HG03575 (cell line): Measurements from ENCODE around the gene CRBN.
A peak's percentile ranks its signal among the peaks of the same experiment; 100 is the strongest.

Source experiments
- ATAC-seq: cut with Tn5 transposase; IDR thresholded peaks from one replicate; pipeline ENCODE4 v1.9.1; 2021; ENCODE audit not compliant: unreplicated experiment, insufficient number of reproducible peaks, low FRiP score; ENCODE audit errors: extremely low read depth

Gene CRBN

DNA sequence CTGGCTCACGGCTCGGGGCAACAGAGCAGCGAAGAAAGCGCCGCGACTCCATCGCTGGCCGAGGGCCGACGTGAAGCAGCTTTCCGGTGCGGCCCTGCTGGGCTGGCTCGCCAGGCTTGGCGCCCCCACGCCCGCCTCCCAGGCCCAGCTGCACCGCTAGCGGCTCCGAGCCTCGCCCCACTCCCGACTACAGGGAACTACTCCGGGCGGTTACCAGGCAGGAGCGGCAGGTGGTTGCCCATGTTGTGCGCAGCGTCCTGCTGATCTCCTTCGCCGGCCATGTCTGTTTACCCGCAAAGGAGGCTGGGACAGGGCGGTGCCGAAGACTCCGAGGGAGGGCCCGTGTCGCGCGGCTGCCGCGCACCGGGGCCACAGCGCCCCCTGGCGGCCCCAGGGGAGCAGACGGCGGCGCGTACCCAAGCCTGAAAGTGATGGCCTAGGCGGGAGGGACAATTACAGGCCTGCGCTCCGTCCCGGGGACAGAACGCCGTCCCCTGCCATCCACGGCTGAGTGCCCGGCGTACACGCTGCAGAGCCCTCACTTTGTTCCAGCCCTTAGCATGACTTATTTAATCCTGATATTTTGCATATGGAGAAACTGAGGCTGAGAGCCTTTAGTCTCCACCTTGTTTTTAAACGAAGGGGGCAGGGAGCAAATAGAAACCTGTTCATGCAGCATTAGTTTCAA is at the start of gene CRBN:
Gene CRBN, minus strand, starts transcription at position 285 of the 688 bp plus-strand sequence. Its CDS starts 4 bp downstream, at position 281.
- ATAC-seq, result peak; percentile 94

DNA sequence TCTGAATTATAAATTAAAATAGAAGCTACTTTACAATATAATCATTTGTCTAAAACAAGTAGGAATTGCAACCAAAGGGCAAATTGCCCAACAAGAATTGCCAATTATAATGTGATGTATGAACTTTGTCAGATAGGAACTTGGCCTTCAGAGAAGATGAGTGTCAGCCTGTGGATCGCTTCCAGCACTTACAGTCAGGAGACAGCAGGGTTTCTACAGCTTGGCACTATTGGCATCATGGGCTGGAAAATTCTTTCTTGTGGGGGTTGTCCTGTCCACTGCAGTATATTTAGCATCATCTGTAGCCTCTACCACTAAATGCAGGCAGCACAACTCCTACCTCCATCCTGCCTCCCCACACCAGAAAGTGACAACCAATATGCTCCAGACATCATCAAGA is 48.1 kb upstream of the CRBN start:
- ATAC-seq, result no peak

DNA sequence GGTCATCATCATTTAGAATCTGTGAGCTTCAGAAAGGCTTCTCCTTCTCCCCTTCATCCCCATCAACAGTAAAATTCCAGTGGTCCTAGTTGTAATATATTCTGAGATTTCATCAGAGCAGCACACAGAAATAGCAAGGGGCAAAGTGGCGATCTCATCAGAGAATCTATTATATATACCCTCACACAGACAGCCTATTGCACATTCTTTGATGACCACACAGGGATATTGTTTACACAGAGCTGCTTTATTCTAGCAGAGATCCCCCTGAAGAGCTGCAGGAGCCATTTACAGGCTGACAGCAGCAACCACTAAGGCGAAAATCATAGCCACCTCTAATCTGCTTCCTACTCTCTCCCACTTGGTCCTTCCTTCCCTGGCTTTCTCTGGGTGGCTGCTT is 42.0 kb upstream of the CRBN start:
- ATAC-seq, result no peak

DNA sequence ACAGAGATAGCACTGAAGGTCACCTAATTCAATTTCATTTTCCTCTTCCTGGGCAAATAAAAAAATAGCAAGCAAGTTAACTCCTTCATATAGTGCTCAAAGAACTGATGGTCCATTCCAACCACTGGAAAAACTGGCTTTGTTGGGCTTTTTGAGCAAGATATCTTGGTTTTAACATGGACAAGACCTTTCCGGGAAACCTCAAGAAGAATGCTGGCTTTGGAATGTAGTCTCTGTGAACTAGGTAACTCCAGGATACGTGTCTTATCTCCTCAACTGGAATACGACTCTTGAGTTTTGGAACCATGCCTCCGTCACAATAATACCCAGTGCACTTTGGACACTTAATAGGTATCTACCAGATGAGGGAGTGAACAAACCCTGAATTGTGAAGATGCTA is 36.9 kb upstream of the CRBN start:
- no peak for ATAC-seq

DNA sequence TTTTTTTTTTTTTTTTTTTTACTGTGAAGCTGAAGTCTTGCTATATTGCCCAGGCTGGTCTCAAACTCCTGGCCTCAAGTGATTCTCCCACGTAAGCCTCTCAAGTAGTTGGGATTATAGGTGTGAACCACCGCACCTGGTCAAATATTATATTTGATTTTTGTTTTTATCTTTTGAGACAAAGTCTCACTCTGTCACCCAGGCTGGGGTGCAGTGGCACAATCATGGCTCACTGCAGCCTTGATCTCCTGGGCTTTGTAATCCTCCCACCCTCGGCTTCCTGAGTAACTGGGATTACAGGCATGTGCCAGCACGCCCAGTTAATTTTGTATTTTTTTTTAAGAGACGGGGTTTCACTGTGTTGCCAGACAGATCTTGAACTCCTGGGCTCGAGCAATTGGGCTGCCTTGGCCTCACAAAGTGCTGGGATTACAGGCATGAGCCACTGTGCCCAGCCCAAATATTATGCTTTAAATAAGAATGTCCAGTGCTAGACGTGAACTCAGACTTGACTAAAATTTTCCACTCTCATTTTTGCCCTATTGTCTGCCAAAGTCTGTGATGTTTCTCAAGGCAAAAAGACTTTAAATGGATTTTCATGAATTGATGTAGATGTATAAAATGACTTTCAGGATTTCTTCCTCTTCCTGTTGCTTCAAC is 33.4 kb upstream of the CRBN start:
- no peak for ATAC-seq

DNA sequence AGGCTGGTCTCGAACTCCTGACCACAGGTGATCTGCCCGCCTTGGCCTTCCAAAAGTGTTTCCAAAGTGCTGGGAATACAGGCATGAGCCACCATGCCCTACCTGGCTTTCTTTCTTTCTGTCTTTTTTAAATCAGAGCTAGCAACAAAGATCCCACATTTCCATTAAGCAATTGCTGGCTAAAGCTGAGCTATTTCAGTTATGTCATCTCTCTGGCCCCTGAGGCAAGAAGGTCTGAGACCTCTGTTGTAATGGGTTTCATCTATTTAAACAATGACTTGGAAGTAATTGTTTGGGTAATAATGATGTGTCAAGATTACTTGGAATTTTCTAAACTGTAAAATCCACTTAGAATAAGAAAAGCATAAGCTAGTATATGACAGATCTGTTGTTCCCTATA is 30.2 kb upstream of the CRBN start:
- no peak for ATAC-seq

DNA sequence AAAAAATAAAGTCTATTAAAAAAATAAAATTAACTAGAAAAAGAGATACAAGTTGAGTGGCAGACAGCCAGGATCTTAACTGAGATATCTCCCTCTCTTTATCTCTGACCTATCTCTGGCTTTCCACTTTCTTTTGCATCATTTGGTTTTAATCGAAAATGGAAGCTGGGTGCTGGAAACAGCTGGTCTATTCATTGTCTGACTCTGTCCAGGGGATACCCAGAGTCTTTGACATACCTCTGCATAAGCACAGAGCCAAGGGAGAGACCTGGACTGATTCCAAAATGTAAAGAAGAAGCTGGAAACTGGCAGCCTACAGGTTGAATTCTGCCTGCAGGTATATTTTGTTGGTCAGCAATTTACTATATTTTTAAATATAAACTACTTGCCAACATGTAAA is 29.6 kb upstream of the CRBN start:
- ATAC-seq, result no peak

DNA sequence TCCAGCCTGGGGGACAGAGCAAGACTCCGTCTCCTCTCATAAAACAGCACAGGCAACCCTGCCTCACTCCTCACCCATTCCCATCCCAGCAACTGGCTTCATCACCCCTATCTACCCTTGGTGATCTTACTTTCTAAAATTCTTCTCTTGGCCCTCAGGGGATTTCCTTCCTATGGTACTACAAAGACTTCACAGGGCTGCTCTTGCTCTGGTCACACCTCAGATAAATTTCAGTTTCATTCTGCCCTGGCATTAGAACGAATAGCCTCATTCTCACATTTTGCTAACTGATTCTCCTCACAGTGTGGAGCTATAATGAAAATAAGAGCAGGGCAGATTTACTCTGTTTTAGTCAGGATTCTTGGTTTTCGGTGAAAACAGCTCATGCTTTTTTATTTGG is 22.1 kb upstream of the CRBN start:
- ATAC-seq, result peak; percentile 90

DNA sequence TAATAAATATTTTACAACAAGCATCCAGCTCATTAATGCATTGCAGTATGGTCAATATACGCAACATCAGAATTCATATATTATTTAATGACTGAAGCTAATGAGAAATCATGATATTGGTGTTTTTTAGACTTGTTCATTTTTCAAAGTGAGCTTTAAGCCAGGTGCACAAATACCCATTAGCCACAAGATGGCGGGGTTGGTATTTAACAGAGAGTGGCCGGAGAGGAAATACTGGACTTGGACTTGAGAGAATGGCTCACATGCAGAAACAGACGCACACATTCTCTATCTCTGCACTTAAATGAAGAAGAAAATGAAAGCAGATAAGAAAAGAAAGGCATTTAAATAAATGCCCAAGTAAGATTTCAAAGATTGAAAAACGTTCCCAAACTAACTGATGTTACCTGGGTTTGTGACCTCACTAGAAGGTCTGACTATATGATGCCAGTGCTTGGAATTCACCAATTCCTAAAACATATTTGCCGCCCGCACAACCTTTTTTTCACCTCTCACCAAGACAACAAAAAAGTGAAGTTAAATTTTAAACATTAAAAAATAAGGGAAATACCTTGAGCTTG is 21.2 kb upstream of the CRBN start:
- no peak for ATAC-seq

DNA sequence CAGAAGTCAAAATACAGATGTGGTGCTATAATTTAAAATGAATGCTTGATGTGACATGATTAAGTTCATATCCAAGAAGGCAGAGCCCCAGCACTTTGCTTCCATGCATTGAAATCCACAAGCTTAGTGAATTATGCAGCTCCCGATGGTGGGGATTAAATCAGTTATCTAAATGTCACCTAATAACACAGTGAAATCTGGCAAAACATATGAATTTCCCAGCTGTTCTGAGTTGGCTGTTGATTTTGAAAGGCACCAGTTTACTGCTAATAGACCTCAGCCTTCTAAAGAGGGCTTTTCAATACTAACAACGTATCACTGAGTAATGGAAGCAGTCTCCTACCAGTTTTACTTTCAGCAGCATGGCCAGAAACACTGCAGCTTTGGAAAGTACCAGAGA is 19.8 kb upstream of the CRBN start:
- no peak for ATAC-seq

DNA sequence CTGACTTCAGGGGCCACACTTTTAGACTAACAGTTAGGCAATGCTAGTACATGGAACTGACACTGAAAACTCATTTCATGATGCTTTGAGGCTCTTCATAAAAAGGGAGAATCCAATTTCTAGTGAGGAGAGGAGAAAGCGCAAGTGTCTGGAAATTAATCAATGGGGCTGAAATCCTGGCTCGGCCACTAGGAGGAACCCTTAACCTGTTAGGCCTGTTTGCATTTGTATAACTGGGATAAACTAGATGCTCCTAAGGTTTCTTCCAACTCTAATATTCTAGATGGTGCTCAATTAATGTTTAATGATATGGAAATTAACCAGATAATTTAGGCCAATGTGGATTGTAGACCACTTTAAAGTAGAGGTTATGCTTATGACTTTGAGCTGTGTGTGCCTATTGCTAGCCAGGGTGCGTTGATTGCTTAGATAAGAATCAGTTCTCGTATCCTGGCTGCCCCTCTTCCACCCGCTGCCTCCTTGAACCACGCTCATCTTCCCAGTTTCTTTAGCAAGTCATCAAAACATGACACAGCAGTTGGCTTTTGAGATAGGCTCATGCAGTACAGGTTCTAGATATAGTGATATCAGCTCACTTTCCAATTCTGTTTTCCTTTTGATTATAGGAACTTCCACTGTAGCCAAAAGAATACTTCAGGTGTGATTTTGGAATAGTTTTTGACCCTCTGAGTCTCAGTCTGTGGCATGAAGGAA is 16.8 kb upstream of the CRBN start:
- ATAC-seq, result no peak

DNA sequence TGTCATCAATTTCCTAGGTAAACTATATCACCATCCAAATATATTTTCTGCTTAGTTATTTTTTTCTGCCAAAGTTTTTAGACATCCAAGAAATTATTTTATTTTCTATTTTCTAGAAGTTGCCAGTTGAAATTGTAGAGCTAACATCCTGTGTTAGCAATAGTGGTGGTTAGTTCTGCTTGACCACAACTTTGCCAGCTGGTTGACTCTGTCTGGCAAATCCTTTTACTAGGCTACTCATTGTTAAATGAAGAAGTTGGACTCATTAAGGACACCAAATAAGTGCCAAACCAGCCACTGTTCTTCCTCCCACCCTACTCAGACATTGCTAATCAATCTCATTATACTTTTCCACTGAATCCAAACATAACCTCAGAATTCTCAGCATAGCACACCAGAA is 15.4 kb upstream of the CRBN start:
- ATAC-seq, result no peak

DNA sequence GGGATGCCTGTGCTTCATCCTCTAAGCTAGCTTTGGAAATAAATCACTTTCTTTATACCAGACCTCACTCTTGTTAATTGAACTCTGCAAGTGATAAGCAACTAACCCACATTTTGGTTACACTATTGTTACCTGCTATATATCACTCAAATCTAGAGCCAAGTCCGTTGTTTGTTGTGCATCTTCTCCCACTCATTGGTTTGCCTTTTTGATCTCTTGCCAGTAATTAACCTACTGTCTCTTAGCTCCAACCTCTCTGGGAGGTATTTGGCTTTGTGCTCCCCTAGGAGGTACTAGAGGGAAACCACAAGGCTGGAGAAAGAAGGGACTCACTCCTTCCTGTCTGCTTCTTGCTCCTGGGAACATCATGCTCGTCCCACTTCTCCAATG is 12.8 kb upstream of the CRBN start:
- no peak for ATAC-seq

DNA sequence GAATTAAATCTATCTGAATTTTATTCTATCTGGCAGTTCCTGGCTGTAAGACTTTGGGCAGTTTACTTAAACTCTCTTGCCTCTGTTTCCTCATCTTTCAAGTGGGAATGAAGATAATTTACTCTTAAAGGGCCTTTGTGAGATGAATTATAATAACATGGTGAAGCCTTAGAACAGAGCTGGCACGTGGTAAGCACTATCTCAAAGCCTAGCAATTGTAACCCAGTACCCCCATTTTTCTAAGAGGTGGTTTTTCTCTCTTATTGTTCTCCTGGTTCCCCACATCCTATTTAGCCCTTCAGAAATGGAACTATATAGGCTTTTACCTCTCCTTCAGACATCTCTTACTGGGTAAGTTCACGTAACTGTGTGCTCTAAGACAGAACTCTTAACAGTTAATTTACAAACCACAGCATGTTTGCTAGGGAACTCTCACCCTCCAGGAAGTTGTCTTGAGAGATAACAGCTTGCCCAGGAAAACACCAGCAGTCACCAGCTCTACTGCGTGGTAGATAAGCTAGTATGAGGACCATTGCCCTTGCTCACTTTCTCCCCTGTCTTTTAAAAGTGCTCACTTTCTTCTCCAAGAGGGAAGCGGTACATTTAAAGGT is 12.3 kb upstream of the CRBN start:
- ATAC-seq, result no peak

DNA sequence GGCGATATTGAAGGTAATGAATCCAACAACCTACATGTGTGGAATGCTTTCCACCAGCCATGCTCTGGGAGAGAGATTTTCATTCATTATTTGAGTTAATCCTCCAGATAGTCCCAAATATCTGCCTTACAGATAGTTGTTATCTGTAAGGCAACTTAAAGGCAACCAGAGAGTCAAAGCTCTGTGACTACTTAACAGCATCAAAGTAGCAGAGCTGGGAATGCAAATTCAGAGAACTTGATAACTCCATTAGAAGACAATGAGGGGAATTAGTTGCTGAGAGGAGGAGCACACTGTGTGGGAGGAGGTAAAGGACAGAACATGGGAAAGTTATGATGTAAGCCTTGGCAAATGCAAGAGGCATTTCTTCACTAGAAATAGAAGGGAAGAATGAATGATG is 10.5 kb upstream of the CRBN start:
- no peak for ATAC-seq

DNA sequence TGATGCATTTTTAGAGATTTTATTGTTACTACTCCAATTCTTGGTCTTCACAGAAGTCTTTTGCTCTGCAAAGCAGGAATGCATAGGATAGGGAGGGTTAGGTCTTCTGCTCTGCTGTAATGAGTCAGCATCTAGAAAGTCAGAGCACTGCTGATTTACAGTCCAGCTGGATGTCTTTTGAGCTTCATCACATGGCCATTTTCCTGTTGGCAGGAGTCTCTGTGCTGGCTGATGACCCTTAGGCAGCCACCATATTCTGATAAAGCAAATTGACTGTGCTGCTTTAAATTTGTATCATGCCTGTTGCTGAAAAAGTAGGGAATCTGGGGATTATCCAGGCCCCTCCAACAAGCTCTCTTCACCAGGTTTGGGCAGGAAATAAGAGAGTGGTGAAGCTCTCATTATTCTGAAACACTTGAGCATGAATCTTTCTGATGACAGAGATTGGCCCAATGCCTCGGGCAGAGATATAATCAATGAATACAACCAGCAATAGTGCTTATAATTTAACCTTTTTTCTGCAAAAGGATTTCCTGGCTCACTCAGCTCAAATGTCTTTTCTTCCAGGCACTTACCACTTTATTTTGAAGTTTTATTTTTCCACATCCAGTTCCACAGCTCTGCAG is 9.7 kb upstream of the CRBN start:
- no peak for ATAC-seq

DNA sequence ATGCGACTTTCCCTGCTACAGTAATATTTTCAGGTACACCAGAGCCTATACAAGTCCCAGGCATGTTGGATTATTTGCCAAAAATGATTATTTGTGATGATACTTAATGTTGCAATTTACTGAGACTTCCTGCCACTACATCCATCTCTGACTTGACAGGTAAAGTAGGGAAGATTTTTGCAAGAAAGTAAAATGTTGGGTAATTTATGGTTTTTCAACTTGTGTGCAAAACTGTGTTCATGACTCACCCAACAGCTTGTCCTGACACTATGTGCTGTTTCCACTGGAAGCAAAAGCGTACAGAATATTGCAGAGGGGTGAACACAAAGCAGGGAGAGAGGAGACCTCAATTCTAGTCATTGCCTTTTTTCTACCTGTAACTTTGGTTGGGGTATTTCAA is 5.4 kb upstream of the CRBN start:
- ATAC-seq, result no peak

DNA sequence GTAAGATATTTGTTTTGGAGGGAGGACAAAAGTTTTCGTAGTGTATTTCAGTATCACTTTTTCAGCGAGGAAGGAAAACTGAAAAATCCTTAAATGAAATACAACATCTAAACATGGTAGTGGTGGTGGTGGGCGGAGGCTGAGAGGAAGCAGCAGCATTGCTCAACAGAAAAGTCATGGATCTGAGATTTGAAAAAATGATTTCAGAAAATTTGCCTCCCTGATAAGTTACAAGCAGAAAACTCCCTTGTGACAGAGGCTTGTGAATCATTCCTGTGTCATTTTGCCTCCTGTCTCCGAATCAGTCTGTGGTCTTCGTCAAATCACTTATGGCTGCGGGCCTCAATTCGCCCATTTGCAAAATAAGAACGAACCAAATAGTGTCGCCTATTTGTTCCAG is 965 bp upstream of the CRBN start:
- ATAC-seq, result no peak
